LNCAP (cell line): ENCODE data around the gene SLC51B.

ENCODE experiments used
- CTCF ChIP-seq: fragments of 450-650 bp; IDR thresholded peaks from 2 replicates; pipeline ENCODE4 v1.5.1; 2017; ENCODE audit warnings: mild to moderate bottlenecking

SLC51B gene

GRCh38 chr15:65069179-65069578 is 24.0 kb downstream of the SLC51B start:
- no peak for TF ChIP-seq CTCF

GRCh38 chr15:65069779-65070546 is 24.8 kb downstream of the SLC51B start:
- no peak for TF ChIP-seq CTCF

- TF ChIP-seq CTCF = no peak
These were observed 26.2 kb downstream of the SLC51B start for GRCh38 chr15:65071381-65071811.

GRCh38 chr15:65072027-65072426 is 26.8 kb downstream of the SLC51B start:
- no peak for TF ChIP-seq CTCF

- TF ChIP-seq CTCF = no peak
These were observed 27.4 kb downstream of the SLC51B start for GRCh38 chr15:65072617-65073016.

GRCh38 chr15:65076486-65077290 is 31.5 kb downstream of the SLC51B start, which contains the start of gene KBTBD13:
Gene KBTBD13 (plus strand): TSS chr15:65076746. CDS start chr15:65076816, 70 bp downstream.
- no peak for TF ChIP-seq CTCF

- TF ChIP-seq CTCF = no peak
These were observed 32.2 kb downstream of the SLC51B start for GRCh38 chr15:65077291-65077980.
